Measurements from ENCODE around the gene LRP1B. TPM values are rescaled to one million over a fixed set of nuclear protein-coding genes. Genes with fewer than 3 reads are reported as not detected.

LRP1B gene
- total and polyA plus RNA-seq, 2 of the 8 experiments (the other 6 are each of a cell fraction or from before 2014, with no cell fraction given): 0.03 TPM; not detected in 1

DNA sequence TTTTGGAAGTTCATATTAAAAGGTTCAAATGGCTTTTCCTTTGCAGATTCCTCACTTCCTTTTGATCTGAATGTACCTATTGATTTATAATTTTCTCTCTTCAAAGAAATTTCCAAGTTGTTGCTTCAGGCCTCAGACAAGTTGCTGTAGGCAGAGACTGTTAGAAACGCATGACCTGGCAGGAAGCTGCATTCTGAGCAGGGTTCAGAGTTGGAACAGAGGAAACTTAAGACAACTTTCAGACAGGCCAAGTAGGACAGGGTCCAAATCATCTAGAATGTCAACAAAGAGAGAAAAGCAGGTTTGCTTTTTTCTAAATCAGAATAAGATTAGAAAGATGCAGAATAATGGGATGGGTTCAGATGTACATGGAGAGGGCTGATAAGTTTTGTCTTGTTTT, 416.3 kb downstream of the LRP1B start:
- Histone ChIP-seq H2BK20ac (ENCODE audit: low read length) (no peak overlapping the region), H3K14ac (ENCODE audit: insufficient read length) (no peak overlapping the region), H3K36me3 (ENCODE audit: control insufficient read depth in 2 of 4, insufficient read depth in 4 of 4, low read length in 3 of 4) (no peaks in the 10 kb centered on the region), H3K18ac (ENCODE audit: extremely low read depth, low read length) (no peak overlapping the region), H2BK5ac (ENCODE audit: low read depth, low read length) (no peak overlapping the region), H3K56ac (replicated peaks; ENCODE audit: insufficient read length, low read depth, low read length) (no peak overlapping the region), H3K4me2 (ENCODE audit: insufficient read depth in 1 of 2, low read depth in 2 of 2, low read length in 2 of 2) (no peak overlapping the region), H3K4me3 (ENCODE audit: extremely low read depth in 1 of 4, insufficient read depth in 2 of 4, low read depth in 3 of 4, low read length in 4 of 4) (no peak overlapping the region), H4K91ac (replicated peaks; ENCODE audit: insufficient read length, low read length) (no peak overlapping the region), H3K23ac (ENCODE audit: insufficient read length) (no peak overlapping the region), H3K9ac (replicated peaks in 1 of 4; ENCODE audit: extremely low read depth in 1 of 4, low read depth in 3 of 4, low read length in 3 of 4) (no peak overlapping the region), H3K9me3 (ENCODE audit: insufficient read depth in 2 of 2, low read depth in 1 of 2, low read length in 1 of 2) (no peaks in the 10 kb centered on the region), H4K5ac (ENCODE audit: insufficient read length, low read depth, low read length) (no peak overlapping the region), H4K20me1 (replicated peaks in 1 of 2; ENCODE audit: control insufficient read depth in 1 of 2, insufficient read depth in 2 of 2, low read length in 2 of 2) (no peaks in the 10 kb centered on the region), H3K27ac (ENCODE audit: low read depth, low read length) (no peak overlapping the region), H3K4me1 (replicated peaks in 1 of 4; ENCODE audit: control insufficient read depth in 3 of 4, insufficient read depth in 4 of 4, low read length in 3 of 4) (no peaks in the 10 kb centered on the region), H2BK120ac (replicated peaks; ENCODE audit: low read depth, low read length) (no peak overlapping the region), H2AFZ (ENCODE audit: low read length) (no peak overlapping the region), H3K79me1 (ENCODE audit: low read depth, low read length) (no peaks in the 10 kb centered on the region), H2BK15ac (ENCODE audit: low read length) (no peak overlapping the region), H2BK12ac (ENCODE audit: low read depth, low read length) (no peak overlapping the region), H3K23me2 (ENCODE audit: low read depth, low read length) (no peaks in the 10 kb centered on the region), H3K27me3 (replicated peaks in 1 of 4; ENCODE audit: control insufficient read depth in 3 of 4, extremely low read depth in 1 of 4, insufficient read depth in 3 of 4, low read length in 3 of 4) (peaks cover 0 to 1% (median 0%) of the 10 kb centered on the region in 4 experiments; a peak in 1 of 7 replicates), H2AK5ac (ENCODE audit: low read depth, low read length) (no peak overlapping the region), H4K8ac (ENCODE audit: extremely low read depth, insufficient read depth, low read length) (no peak overlapping the region), H3K79me2 (ENCODE audit: control insufficient read depth in 1 of 2, insufficient read depth in 2 of 2, low read length in 2 of 2) (no peaks in the 10 kb centered on the region), H3K4ac (replicated peaks; ENCODE audit: insufficient read length, low read depth, low read length) (no peak overlapping the region)
- ChIA-PET POLR2A (ENCODE audit: partially characterized antibody) (interaction anchor here (1.0 kb wide), 1 partner anchor 84 kb away, joined by 3 read pairs; no protein-coding TSS in a partner anchor), CTCF (ENCODE audit: partially characterized antibody) (no interaction called here)
- no peak for TF ChIP-seq YY1 (IDR thresholded peaks at IDR 0.05; ENCODE audit: low read depth, low read length)
- TF ChIP-seq NANOG (IDR thresholded peaks at IDR 0.05; ENCODE audit: insufficient read depth, low read depth, low read length, poor library complexity, severe bottlenecking): no peak
- TF ChIP-seq BCL11A (IDR thresholded peaks at IDR 0.05; ENCODE audit: low read depth in 2 of 2, low read length in 2 of 2): no peak
- TF ChIP-seq CTCF (IDR thresholded peaks at IDR 0.05; ENCODE audit: control extremely low read depth in 1 of 3, insufficient read depth in 1 of 3, low read depth in 1 of 3, low read length in 3 of 3): no peak
- TF ChIP-seq HDAC2 (IDR thresholded peaks at IDR 0.05; ENCODE audit: borderline replicate concordance in 1 of 2, low read depth in 2 of 2, low read length in 2 of 2): no peak
- no peak for TF ChIP-seq RXRA (IDR thresholded peaks at IDR 0.05; ENCODE audit: insufficient read depth, low read depth, low read length)
- TF ChIP-seq, protein P1, sequence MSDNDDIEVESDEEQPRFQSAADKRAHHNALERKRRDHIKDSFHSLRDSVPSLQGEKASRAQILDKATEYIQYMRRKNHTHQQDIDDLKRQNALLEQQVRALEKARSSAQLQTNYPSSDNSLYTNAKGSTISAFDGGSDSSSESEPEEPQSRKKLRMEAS (IDR thresholded peaks at IDR 0.05): no peak
- no peak for FAIRE-seq
- no peak for DNase-seq (ENCODE audit: low read depth in 1 of 2, low spot score in 2 of 2)
- WGBS, 2 experiments (ENCODE audit: extremely low coverage in 1 of 2, insufficient coverage in 1 of 2, insufficient read length in 1 of 2, insufficient replicate concordance in 2 of 2, low coverage in 1 of 2, low lambda C conversion rate in 2 of 2, missing lambda C conversion rate in 1 of 2): 94% methylated on average over 1 of the region's 1 CpG; no CpG with 5 or more reads in 1 of the 2 experiments

Measured in H1 (cell line).